SH-SY5Y (cell line): ENCODE data around the gene ACTMAP.

Experiments
- GATA2 ChIP-seq: IDR thresholded peaks from 2 replicates; pipeline ENCODE4 v1.6.1; 2011; ENCODE audit warnings: mild to moderate bottlenecking, low read depth, low read length
- GATA3 ChIP-seq: IDR thresholded peaks from 2 replicates; pipeline ENCODE4 v1.6.1; 2011; ENCODE audit warnings: low read depth, mild to moderate bottlenecking, low read length, moderate library complexity

ACTMAP gene

DNA sequence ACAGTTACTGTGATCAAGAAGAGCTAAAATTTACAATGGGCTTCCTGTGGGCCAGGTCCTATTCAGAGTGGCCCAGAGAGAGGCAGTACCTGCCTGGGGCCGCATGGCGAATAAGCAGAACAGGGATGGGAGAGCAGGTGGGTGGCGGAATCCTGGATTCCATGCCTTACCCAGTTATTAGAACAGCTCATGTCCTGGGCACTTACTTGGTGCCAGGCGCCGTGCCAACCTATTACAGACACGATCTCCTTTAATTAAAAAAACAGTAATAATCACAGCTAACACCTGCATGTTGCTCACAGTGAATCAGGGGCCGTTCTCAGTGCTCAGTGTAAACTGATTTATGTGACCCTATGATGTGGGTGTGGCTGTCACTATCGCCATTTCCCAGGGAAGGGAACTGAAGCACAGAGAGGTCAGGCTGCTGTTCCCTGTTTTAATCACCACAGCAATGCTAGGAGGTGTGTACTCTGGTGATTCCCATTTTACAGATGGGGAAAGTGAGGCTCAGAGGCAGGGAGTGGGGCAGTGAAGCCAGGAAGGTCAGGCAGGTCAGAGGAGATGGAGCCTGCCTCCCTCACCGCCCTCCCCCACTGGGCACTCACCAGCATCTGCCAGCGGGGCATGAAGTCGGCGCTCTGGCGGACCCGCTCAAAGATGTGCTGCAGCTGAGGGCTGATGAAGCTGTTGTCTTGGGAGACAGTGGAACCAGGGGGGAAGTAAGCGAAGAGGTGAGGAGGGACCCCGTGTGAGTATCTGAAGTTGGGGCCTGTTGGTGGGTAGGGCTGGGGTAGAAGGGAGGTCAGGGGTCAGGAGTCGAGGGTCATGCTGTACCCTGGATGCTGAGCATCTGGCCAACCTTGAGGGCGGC lies 45.6 kb downstream of the ACTMAP start:
- TF ChIP-seq GATA2 (no peak), GATA3 (no peak)

DNA sequence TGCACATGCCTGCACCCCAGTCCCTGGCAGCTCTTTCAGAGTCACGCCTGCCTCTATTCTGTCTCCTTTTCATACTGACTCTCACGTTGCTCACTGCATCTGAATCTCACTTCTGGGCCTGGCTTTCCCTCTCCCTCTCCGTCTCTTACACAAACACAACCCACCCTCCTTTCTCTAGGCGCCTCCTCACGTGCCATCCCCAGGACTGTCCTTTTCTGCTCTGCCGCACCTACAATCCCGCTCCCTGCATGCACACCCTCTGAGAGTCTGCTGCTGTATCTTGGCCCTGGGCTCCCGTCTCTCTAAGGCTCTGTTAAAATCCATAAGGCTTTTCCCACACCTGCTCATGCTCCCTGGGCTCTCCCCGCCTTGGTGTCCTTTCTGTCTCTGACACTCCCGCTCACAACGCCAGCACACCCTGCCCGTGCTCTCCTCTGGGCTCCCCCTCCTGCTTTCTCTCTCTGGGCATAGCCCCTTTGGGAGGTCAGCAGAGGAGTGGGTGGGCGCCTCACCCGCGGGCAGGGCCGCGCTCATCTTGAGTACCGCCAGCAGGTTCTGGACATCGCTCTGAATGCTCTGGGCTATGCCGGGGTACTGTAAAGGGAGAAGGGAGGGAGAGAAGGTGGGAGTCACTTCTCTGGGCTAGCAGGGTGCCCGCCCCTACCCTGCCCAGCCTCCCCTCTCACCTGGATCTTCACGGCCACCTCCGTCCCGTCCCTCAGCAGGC lies 47.1 kb downstream of the ACTMAP start:
- TF ChIP-seq GATA2 (no peak), GATA3 (no peak)

DNA sequence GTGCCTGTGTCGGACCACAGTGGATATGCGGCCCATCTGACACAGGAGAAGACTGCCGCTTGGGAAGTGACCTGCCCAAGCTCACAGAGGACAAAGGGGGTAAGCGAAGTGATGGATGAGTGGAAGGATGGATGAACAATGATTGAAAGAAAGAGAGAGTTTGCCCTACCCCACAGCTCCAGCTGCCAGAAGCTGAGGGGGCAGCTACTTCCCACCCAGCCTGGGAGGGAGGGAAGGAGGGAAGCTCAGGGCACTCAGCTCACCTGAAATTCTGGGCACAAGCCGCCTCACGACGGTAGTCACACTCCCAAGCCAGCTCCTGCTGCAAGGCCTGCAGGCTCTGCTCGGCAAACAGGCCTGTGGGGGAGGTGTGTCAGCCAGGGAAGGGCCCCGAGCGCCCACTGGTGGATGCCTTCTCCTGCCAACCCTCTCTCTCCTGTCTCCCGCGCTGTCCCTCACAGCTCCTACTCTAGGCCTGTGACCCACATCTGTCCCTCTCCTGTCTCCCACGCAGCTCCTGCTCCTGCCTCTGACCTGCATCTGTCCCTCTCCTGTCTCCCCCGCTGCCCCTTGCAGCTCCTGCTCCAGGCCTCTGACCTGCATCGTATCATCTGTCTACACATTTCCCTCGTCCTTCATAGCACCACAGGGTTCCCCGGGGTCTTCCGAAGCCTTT lies 47.8 kb downstream of the ACTMAP start:
- no peak for TF ChIP-seq GATA2
- TF ChIP-seq GATA3 = no peak

DNA sequence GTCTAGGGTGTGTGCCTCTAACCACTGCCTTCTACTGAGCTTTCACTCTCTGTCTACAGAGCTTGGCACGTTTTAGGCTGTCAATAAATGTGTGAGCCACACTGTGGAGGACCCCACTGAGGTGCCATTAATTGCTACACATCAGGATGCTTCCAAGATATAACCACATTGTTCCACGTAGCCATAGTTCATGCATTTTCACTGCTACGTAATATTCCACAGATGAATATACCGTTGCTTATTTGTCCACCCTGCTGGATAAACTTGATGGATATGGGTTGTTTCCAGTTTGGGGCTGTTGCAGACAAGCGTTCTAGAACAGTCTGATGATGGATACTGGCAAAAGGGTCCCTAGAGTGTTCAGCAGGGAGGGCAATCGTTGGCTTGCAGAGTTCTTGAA lies 48.5 kb downstream of the ACTMAP start:
- no peak for TF ChIP-seq GATA3
- no peak for TF ChIP-seq GATA2

DNA sequence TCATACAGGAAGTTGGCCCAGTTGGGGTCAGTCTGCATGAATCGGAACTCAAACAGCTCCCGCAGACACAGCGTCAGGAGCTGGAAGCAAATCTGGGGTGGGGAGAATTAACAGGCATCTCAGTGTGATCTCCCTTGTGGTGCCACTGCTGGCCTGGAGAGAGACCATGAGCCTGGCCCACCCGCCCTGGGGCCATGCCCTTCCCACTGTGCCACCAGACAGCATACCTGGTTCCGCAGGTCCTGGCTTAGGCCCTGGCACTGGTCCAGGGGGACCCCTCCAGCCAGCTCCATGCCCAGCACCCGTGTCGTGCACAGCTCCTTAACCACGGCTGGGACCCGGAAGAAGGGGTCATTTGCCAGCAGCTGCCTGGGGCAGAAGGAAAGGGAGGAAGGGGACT lies 50.2 kb downstream of the ACTMAP start:
- TF ChIP-seq GATA2 (no peak), GATA3 (no peak)

DNA sequence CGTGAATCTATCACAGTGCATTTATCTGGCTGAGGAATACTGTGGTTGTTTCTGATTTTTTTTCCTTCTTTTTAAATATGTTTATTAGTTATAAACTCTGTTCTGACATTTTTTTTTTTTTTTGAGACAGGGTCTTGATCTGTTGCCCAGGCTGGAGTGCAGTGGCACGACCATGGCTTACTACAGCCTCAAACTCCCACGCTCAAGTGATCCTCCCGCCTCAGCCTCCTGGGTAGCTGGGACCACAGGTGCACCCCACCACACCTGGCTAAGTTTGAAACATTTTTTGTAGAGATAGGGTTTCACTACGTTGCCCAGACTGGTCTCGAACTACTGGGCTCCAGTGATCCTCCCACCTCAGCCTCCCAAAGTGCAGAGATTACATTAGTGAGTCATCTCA lies 53.3 kb downstream of the ACTMAP start:
- TF ChIP-seq GATA2 (no peak), GATA3 (no peak)

DNA sequence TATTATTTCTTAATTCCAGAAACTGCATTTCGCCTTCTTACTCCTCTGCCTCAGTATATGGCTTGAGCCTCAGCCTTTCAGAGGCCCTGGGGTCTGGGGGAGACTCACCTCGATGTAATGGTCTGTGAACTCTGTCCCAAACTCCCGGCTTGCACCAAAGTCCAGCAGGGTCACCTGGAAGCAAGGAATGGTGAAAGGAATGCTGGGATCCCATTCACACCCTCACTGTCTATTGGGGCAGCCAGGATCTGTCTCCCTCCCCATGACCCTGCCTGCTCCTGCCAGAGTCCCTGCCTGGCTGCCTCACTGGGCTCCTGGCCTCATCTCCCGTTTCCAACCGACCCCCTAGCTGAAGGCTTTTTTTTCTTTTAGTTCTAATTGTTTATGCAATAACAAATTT lies 54.4 kb downstream of the ACTMAP start:
- TF ChIP-seq GATA2 (no peak), GATA3 (no peak)

DNA sequence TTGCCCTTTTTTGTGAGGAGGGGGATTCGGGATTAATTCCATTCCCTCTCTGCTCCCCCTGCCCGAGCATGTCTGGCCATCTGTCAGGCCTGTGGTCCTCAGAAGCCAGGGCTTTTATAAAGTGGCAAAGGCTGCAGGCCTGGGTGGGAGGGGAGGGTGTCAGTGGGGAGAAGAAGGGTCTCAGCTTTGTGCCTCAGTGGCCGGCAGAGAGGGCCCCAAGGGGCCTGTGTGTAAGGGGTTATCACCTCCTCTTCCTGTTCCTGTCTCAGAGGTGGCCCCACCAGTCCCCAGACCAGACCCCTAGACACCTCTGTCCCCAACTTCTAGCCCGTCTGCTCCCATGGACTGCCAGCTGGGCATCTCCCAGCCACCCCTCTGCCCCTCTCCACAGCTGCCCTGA lies 56.4 kb downstream of the ACTMAP start:
- TF ChIP-seq GATA3 = no peak
- TF ChIP-seq GATA2 = no peak

DNA sequence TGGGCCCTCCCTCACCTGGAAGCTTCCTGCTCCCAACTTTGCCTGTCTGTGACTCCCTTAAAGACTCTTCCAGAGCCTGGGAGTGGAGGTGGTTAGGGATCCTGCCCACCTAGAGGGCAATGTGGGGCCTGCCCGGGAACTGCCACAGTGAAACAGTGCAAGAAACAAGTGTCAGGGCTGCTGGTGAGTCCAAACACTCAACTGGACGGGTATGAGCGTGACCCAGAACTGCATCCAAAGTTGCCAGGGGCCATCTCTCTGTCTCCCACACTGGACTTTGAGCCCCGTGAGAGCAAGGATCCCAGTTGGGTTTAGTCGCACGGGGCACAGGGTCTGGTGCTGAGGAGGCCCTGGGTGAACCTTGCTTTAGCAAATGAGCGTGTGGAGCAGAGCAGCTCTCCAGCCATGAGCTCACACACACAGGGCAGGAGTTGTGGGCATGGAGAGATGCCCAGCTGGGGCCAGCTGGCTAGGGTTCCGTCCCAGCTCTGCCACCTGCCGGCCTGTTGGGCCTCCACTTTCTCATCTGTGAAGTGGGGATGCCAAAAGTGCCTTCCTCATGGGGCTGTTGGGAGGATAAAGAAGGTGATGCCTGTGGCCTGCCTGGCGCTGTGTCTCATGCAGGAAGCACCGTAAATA lies 57.0 kb downstream of the ACTMAP start:
- TF ChIP-seq GATA3 = no peak
- no peak for TF ChIP-seq GATA2

DNA sequence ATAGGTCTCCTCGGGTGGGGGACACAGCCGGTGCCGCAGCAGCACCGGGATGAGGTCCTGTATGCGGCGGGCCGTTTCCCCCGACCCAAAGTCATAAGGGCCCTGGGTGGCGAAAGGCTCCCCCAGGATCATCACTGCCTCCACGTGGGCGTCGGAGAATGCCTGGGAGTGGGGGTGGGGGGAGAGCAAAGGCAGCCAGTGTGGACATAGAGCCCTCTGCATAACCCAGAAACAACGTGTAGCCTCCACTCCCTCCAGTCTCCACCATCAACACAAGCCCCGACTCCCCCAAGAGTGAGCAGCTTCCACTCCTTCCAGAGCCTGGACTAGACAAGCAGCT lies 58.1 kb downstream of the ACTMAP start:
- TF ChIP-seq GATA3 = no peak
- no peak for TF ChIP-seq GATA2

DNA sequence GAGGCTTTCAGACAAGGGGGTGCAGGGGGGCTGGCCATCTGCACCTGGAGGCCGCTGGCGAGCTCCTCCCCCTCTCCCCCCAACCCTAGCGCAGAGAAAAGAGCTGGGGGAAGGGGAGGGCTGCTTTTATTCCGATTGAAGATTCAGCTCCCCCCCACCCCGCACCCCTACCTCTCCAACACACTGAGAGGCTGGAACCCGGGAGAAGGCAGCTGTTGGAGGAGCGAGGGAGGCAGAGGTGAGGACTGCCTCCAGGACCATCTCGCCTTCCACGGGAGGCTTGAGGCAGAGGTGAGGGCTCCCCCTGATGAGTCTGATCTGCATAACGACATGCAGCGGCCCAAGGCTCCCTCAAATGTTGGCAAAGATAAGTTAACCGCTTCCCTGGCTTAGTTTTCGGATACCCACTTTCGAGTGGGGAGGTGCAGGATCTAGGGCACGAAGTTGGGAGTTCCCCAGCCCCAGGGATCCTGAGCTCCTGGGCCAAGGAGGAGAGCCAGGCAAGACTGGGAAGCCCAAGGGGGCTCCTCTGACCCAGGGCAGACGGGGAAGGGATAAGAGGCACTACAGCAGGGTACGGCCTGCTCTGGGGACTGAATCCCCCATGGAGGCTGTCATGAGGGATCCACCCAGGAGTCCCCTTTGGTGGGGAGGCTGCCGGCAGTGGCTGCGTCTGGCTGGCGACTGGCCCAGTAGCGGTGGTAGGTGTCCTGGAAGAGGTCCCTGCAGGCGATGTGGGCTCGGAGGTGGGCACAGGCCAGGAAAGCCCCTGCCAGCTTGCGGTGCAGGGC lies 58.7 kb downstream of the ACTMAP start:
- TF ChIP-seq GATA2 (no peak), GATA3 (no peak)
